ENCODE data around the gene STEAP2.
"Not testable (repeated sequence)": the region's sequence is repeated elsewhere in the genome, so short reads cannot be mapped to it uniquely, and the experiment has no call there.

Gene STEAP2

DNA sequence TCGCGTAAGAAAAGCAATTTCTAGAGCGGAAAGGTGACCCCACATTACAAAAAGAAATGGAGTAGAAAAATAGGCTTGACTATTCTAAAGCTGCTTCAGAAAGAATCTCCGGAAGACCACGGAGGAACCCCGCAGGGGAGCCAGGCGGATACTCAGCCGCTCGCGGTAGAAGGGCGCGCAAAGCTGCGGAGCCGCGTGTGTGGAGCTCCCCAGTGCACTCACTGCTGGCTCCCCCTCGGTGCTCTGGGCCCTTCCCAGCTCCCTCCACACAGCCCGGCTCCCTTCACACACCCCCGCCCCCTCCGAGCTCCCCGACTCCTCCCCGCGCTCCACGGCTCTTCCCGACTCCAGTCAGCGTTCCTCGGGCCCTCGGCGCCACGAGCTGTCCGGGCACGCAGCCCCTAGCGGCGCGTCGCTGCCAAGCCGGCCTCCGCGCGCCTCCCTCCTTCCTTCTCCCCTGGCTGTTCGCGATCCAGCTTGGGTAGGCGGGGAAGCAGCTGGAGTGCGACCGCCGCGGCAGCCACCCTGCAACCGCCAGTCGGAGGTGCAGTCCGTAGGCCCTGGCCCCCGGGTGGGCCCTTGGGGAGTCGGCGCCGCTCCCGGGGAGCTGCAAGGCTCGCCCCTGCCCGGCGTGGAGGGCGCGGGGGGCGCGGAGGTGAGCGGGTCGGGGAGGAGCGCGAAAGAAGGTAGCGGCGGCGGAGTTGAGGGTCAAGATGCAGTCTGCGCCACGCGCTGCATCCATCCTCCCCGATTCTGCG is at the start of gene STEAP2:
Gene STEAP2, plus strand, starts transcription at position 350 of the 758 bp plus-strand sequence. CDS start 13,343 bp downstream, outside the sequence.
- peak; percentile 31 for DNase-seq (ENCODE audit: low read depth, low spot score)

DNA sequence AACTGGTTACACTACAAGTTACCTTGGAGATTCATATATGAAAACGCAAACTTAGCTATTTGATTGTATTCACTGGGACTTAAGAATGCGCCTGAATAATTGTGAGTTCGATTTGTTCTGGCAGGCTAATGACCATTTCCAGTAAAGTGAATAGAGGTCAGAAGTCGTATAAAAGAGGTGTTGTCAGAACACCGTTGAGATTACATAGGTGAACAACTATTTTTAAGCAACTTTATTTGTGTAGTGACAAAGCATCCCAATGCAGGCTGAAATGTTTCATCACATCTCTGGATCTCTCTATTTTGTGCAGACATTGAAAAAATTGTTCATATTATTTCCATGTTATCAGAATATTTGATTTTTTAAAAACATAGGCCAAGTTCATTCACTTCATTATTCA is 48.0 kb upstream of the STEAP2 start:
- no peak for DNase-seq (ENCODE audit: low read depth, low spot score)
- no peak overlapping the region for H3K27ac ChIP-seq

More for the DNA sequence above, at the start of gene STEAP2:
- H3K27ac ChIP-seq, result peak within 1 kb of the TSS; percentile 42

DNA sequence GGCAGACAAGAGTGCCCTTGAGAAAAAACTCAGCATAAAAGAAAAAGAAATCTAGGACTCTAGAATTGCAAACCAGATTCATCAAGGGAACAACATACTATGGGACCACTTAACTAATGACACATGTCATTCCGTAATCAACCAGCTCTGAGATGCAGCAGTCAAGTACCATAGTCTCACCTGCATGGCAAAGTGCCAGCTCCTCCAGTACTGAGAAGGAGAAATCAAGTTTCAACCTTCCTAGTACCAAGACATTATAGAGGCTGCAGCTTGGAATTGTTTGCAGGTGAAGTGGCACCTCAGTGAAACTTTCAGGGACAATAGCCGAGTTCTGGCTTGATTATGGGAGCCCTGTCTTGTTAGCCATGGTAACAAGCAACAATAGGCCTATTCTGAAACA is 45.8 kb upstream of the STEAP2 start:
- H3K27ac ChIP-seq, result no peak overlapping the region
- no peak for DNase-seq (ENCODE audit: low read depth, low spot score)

DNA sequence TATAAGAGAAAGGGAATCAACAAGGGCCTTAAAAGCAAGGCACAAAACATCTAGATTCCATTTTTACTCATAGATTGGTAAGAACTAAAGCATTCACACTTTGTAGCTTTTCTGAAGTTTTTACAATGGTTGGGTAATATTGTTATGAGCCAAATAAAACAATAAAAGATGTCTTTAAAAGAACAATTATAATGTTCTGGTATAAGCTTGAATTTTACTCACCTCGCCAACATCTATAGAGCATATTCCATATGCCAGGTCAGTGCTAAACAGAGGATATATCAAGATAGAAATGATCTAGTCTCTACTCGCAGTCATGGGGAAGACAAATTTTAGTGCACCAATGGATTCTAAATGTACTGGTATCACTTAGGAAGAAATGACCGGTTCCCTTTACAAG is 45.4 kb upstream of the STEAP2 start:
- no peak for DNase-seq (ENCODE audit: low read depth, low spot score)
- no peak overlapping the region for H3K27ac ChIP-seq

DNA sequence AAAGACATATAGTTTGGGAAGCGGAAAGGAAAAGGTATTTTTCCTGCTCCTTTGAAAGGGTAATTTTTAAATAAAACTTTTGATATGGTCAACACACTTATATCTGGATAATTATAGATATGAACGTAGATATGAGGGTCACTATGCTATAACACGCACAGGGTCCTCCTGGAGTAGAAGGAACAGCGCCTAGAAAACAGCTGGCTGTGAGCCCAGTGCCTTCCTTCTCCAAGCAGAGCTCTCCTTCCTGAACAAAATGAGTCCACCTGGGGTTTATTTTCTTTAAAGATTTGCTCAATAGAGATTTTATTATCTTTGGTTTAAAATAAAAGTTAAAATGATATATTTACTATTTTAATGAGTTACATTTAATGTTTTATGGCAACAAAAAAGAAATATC is 44.2 kb upstream of the STEAP2 start:
- no peak for DNase-seq (ENCODE audit: low read depth, low spot score)

DNA sequence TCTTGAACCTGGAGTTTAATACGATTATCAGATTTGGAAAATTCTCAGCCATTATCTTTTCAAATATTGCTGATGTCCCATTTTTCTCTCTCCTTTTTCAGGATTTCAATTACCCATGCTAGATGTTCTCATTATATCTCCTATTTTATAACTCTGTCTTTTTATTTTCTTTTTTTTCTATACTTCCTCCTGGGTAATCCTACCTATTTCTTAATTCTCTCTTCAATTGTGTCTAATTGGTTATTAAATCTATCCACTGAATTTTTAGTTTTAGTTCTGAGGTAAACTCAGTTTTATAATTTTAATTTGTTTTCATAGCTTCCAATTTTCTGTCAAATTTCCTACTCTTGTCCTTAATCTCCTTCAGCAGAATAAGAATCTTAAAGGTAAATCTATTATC is 41.6 kb upstream of the STEAP2 start:
- H3K27ac ChIP-seq, result no peak overlapping the region
- no peak for DNase-seq (ENCODE audit: low read depth, low spot score)

More for the DNA sequence above, 44.2 kb upstream of the STEAP2 start:
- H3K27ac ChIP-seq, result no peak overlapping the region

DNA sequence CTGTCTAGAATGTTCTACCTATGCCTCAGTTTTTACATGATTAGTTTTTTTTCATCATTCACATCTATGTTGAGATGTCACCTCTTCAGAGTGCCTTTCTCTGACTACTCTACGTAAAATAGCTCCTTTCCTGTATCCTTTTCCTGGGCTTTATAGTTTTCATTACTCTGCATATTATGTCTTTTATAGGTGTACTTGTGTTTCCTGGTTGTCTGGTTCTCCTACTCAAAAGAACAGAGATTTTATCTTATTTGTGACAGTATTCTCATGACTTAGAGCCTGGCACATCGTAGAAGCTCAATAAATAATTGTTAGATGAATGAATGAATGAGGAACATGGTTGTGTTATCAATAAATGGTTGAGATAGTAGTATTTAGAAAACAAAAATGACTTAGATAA is 39.4 kb upstream of the STEAP2 start:
- H3K27ac ChIP-seq, result no peak overlapping the region
- DNase-seq (ENCODE audit: low read depth, low spot score), result no peak

DNA sequence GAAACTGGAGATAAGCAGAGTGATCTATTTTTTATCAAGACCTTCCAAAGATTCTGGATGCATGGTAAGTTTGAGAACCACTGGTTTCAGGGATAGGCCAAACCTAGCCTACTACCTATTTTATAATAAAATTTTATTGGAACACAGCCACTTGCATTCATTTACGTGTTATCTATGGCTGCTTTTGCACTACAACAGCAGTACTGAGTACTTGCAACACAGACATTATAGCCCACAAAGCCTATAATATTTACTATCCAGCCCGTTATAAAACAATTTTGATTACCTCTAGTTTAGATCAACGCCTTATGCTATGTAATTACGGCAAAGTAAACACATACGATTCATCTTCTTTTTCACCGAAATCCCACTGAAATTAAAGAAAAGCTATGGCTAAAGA is 38.9 kb upstream of the STEAP2 start:
- DNase-seq (ENCODE audit: low read depth, low spot score), result no peak

DNA sequence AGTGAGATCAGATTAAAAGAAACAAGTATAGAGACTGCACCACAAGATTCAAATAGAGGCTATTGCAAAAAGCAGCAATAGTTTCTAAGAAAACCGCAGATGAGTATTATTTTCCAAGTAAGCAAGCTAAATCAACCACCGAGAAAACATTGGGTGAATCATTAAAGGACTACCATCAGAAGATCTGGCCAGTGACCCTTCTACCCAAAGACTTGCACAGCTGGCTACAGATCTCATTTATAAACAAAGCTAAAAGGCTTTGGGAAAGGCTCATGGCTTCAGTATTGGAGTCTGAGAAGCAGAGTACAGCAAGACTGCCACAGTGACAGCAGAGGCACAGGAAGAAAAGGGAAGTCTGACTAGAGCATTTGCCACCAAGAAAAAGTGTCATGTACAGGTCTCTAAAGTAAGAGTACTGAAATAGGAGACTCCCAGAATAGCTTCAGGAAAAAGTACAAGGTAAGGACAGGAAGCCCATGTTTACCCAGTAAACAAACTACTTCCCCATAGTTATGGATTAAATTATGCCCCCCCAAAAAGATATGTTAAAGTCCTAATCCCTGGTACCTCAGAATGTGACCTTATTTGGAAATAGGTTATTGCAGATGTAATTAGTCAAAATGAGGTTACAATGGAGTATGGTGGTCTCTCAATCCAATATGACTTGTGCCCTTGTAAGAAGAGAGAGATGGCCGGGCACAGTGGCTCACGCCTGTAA is 38.3 kb upstream of the STEAP2 start:
- DNase-seq (ENCODE audit: low read depth, low spot score), result no peak
- no peak overlapping the region for H3K27ac ChIP-seq

More for the DNA sequence above, 38.9 kb upstream of the STEAP2 start:
- H3K27ac ChIP-seq, result no peak overlapping the region

DNA sequence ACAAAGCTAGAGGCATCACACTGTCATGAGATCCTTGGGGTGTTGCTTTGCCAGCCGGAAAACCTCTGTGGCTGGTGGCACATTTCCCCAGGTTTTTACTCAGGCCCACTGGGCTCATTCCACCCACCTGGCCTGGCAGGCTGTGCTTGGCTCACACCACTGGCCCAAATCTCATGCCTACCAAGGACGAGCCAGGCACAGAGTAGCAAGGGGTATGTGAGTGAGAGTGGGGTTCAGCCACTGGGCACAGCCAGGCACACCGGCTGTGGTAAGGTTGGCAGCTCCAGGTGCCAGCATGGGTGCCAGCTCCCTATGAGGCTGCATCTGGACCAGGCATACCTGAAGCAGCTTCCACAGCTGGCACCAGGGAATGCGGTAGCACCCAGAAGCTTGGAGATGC is 35.9 kb upstream of the STEAP2 start:
- H3K27ac ChIP-seq, result no peak overlapping the region
- no peak for DNase-seq (ENCODE audit: low read depth, low spot score)

DNA sequence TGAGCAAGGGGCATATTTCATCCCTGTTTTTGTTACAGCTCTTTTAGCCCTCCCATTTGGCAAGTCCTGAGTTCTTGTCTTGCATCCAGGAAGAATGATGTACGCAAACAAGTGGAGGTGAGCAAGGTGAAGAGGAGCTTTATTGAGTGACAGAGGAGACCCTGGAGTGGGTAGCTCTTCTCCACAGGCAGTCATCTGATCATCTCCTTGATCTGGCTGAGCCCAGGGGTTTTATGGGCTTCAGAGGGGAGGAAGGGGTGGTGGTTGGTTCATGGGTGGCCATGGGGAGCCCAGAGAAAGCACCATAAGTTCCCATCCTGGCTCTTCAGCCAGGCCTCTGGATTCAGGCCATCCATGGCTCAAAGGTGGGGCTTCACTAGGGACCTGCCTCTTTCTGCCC is 35.3 kb upstream of the STEAP2 start:
- H3K27ac ChIP-seq, result no peak overlapping the region
- DNase-seq (ENCODE audit: low read depth, low spot score), result no peak

DNA sequence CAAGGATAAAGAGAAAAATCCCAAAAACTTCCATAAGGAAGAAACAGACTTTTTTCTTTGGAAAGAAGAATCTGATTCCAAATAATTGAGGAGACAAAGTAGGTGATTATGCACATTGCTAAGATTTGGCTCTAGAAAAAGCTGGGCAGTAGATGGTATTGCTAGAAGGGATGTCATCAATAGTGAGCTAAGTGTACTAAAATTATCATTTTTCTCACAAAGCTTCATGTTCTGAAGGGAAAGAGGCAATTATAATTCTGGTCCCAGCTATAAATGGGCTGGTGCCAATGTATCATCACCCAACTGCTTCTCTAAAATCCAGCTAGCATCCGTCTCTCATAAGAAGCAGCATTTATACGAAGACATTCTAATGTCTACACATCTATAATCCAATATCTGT is 33.4 kb upstream of the STEAP2 start:
- DNase-seq (ENCODE audit: low read depth, low spot score), result no peak
- H3K27ac ChIP-seq, result peak overlapping the region; percentile 90

DNA sequence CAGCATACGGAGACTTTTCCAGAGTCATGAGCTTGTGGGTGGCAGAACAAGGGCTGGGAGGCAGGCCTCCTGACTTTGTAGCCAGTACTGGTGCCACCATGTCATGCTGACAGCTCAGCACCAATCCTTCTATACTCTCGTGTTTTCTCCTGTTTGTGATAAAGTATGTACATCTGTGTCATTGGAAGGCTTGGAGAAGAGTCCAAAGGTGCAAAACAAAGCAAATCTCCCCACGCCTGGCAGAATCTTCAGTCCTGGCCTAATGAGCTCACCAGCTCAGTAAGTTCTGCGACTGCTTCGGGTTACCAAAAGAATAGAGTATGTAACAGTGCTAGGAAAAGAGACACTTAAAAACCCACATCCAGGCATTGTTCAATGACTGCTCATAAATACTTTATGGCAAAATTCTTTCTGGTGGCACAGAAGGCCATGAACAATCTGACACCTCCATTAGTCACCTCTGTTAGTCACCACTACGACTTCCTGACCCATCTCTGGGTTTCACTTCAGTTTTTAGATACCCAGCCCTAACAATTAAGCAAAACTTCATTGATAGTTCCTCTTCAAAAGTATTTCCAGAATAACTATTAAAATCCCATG is 32.8 kb upstream of the STEAP2 start:
- H3K27ac ChIP-seq, result peak overlapping the region; percentile 90
- DNase-seq (ENCODE audit: low read depth, low spot score), result peak; percentile 62

DNA sequence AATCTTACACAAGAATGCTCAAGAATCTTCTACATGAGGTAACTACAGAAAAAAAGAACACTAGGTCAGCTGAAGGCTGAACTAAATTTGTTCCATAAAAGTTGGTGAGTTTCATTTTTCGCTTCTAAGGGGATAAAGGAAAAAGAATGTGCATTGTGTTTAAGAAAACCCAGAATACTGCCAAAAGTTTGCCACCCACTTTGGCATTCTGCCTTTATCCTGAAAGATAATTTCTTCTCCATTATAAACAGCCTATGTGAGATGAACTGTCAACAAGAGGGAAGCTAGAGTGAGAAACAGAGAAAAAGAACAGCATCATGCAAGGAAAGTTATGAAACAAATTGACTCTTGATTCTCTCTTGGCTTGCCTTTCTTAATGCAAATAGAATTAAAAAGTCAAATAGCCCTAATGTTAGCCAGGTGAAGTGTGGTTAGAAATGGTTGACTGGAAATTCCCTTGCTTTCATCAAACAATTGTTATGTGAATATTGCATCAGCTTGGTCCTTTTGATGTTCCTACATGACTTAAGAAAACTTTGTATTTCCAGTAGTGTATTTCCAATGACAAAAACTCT is 31.4 kb upstream of the STEAP2 start:
- DNase-seq (ENCODE audit: low read depth, low spot score), result no peak
- peak overlapping the region; percentile 90 for H3K27ac ChIP-seq

DNA sequence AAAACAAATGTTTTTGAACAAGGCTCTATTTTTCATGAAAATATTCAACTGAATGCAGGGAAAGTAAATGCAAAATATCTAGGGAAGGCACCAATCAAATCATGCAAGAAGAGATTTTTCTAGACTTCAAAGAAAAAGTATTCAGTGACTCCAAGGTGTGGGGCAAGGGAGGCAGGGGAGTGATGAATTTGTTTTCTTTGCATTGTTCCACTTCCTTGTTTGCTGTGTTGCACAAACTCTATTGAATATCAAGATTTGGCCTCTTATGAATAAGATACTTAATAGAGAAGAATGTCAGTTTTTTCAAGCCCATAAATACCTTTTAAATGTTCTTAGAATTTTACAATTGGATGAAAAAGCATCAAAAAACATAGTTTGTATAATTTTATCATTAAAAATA is 30.9 kb upstream of the STEAP2 start:
- no peak for DNase-seq (ENCODE audit: low read depth, low spot score)
- H3K27ac ChIP-seq, result peak overlapping the region; percentile 90

DNA sequence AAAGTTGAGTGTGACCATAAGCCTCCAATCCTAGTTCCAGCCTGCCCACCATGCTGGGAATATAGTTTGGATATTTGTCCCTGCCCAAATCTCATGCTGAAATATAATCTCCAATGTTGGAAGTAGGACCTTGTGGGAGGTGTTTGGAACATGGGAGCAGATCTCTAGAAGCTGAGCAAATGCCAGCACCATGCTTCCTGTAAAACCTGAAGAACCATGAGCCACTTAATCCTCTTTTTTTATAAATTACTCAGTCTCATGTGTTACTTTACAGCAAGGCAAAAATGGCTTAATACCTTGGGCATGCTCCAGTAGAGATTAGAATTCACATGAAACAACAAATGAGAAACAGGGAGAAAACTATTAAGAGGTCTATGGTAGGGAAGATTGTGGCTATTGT is 30.1 kb upstream of the STEAP2 start:
- peak overlapping the region; percentile 90 for H3K27ac ChIP-seq
- DNase-seq (ENCODE audit: low read depth, low spot score), result no peak

DNA sequence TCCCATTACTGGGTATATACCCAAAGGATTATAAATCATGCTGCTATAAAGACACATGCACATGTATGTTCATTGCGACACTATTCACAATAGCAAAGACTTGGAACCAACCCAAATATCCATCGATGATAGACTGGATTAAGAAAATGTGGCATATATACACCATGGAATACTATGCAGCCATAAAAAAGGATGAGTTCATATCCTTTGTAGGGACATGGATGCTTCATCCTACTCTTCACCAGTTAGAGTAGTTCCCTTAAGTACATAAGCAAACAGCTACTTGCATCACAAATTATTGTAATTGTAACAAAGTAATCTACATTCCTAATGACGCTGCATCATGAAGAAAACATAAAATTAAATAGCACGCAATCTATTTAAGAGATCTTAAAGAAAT is 25.2 kb upstream of the STEAP2 start:
- DNase-seq (ENCODE audit: low read depth, low spot score); H3K27ac ChIP-seq: not testable (repeated sequence)

DNA sequence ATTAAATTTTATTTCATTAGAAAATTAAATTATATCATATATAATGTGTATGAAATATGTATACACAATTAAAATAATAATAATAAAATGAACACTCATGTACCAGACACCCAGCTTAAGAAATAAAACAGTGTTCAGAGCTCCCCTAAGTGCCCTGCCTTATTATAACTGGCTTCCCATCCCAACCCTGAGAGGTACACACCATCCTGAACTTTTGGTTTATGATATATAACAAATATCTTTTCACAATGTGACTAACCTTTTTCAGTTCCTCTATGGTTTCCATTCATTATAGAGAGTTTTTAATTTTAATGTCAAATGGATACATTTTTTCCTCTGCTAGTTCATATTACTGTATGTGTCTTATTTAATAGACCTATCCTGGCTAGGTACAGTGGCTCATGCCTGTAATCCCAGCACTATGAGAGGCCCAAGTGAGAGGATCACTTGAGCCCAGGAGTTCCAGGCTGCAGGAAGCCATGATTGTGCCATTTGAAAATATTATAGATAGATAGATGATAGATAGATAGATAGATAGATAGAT is 24.0 kb upstream of the STEAP2 start:
- DNase-seq (ENCODE audit: low read depth, low spot score), result no peak
- H3K27ac ChIP-seq, result no peak overlapping the region

DNA sequence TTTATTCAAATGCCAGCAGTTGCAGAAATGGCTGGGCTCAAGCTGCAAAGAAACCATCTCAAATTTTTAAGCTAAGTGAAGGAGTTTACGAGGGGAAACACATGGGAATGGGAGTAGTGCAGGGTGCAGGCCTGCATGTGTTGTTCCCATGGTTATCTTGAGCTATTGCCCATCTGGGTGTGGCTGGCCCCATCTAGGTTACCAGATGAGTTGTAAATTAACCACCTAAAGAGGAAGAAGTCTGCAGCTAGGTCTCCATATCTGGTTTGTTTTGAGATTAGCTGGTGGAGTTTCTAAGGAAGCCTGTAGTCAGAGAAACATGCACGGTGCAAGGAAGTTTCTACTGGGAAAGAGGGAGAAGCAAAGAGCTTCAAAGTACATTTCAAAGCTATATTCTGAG is 23.3 kb upstream of the STEAP2 start:
- DNase-seq (ENCODE audit: low read depth, low spot score), result no peak
- no peak overlapping the region for H3K27ac ChIP-seq

DNA sequence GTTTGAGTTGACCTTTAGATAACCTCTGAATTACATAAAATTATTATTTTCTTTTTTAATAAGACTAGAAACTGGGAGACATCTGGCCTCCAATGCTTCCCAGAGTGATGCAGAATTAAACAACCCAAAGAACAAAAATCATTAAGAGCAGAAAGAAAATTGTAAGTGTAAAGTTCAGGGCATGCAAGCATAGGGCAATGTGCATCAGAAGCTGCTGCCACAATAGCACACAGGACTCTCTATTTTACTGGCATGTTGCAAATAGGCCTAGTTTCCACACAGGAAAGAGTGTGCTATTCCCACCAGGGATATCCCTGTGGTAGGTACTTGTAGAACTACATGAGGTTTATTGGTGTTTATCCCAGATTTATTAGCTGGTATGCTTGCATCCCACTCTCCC is 20.5 kb upstream of the STEAP2 start:
- H3K27ac ChIP-seq, result no peak overlapping the region
- DNase-seq (ENCODE audit: low read depth, low spot score), result no peak

DNA sequence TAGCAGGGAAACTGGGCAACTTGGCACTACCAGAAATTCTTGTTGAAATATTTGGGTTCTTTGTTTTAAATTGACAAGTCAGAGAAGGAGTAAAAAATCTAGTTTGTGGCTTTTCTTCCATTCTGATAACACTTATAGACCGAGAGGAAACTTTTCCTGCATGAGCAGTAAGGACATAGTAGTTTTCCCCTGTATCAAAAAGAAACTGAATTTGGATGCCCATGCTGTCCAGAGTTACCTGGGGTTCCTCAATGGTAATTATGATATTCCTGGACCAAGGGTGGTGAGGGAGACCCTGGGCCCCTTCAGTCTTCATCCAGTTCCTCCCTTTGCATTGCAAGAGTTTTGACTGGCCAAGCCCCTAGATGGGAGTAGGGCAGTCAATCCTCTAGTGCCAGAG is 19.9 kb upstream of the STEAP2 start:
- DNase-seq (ENCODE audit: low read depth, low spot score), result no peak
- no peak overlapping the region for H3K27ac ChIP-seq

Measured in epithelial cell of prostate (primary cell).